GM13976 (cell line): ENCODE measurements around the gene ARAP2.
A peak's percentile ranks its signal among the peaks of the same experiment; 100 is the strongest.

Experiments used
- DNase-seq: peaks from one replicate; pipeline ENCODE4 v3.0.0; 2012; ENCODE audit warnings: low spot score
- in situ Hi-C: fragments of 300-500 bp; cut with MboI; formaldehyde crosslinking; loops from one replicate; pipeline ENCODE4 v1.12.0; 2022; ENCODE audit warnings: low sequenced_read_pairs, mixed read lengths, inconsistent platforms; ENCODE audit not compliant: unreplicated experiment
- TF ChIP-seq, protein P1 (sequence below): IDR thresholded peaks from 2 replicates; pipeline ENCODE4 v1.5.1; 2012; ENCODE audit warnings: borderline replicate concordance, mild to moderate bottlenecking; ENCODE audit not compliant: insufficient read depth; ENCODE audit errors: extremely low read depth, missing control alignments, control extremely low read depth

ARAP2 gene

GRCh38 chr4:36213977-36214376, 30.3 kb downstream of the ARAP2 start:
- TF ChIP-seq, protein P1, sequence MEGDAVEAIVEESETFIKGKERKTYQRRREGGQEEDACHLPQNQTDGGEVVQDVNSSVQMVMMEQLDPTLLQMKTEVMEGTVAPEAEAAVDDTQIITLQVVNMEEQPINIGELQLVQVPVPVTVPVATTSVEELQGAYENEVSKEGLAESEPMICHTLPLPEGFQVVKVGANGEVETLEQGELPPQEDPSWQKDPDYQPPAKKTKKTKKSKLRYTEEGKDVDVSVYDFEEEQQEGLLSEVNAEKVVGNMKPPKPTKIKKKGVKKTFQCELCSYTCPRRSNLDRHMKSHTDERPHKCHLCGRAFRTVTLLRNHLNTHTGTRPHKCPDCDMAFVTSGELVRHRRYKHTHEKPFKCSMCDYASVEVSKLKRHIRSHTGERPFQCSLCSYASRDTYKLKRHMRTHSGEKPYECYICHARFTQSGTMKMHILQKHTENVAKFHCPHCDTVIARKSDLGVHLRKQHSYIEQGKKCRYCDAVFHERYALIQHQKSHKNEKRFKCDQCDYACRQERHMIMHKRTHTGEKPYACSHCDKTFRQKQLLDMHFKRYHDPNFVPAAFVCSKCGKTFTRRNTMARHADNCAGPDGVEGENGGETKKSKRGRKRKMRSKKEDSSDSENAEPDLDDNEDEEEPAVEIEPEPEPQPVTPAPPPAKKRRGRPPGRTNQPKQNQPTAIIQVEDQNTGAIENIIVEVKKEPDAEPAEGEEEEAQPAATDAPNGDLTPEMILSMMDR = no peak
- in situ Hi-C loops = no loop called here
- no peak for DNase-seq

GRCh38 chr4:36211084-36211483, 33.2 kb downstream of the ARAP2 start:
- DNase-seq = no peak

DNA sequence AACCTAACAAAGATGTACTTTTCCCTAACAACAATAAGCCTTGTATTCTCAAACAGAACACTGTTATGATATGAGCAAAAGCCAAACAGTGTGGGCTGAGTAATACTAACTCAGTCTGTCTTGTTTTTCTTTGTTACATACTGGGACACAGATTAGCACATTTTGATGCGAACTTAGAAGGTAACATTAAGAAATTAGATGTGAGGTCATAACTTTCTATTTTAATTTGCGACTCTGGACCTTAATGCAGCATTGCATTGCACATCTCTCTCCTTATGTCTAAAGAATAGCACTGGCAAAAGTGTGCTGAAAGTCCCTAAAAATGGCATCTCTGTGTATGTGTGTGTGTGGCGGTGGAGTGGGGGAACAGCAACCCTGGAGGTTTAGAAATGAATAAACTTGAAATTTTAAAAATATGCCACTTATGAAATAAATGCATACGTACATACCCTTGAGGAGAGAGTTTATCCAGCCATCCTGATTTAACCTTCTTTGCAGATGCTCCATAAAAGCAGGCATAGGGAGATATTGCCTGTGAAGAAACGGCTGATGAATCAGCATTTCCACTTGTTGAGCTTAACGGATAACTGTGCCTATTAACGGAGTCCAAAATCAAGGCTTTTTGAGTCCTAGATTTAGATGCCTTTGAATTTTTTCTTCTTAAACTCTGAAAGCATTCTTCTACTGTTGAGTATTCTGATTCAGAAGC, 34.2 kb downstream of the ARAP2 start:
- in situ Hi-C loops = no loop called here
- TF ChIP-seq, protein P1 = no peak
- DNase-seq = no peak

More at GRCh38 chr4:36211084-36211483, 33.2 kb downstream of the ARAP2 start:
- in situ Hi-C loops = no loop called here
- TF ChIP-seq, protein P1 = no peak

DNA sequence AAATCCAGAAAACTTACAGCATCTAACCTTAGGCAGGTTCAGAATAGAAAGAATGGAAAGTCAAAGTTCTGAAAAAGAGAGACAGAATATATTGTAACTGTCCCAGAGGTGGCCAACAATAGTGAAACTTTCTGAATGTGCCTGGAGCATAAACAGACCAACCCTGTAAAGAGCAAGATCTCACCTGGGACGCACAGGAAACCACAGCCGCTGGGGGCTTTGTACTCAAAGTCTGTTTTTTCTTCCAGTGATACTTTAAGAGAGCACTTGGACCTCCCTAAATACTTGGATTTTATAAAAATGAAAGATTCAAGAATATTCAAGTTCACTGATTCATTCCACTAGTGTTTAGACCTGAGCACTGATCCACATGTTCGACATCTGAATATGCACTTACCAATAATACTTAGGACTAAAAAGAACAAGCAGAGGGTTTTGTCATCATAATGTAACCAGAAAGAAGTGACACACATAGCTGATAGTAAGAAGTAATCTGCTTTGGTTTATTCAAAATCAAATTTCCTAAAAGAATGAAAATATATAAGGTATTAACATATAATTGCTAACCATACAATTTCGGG, 35.3 kb downstream of the ARAP2 start:
- peak; percentile 23 for DNase-seq
- in situ Hi-C loops = no loop called here
- TF ChIP-seq, protein P1 = no peak

DNA sequence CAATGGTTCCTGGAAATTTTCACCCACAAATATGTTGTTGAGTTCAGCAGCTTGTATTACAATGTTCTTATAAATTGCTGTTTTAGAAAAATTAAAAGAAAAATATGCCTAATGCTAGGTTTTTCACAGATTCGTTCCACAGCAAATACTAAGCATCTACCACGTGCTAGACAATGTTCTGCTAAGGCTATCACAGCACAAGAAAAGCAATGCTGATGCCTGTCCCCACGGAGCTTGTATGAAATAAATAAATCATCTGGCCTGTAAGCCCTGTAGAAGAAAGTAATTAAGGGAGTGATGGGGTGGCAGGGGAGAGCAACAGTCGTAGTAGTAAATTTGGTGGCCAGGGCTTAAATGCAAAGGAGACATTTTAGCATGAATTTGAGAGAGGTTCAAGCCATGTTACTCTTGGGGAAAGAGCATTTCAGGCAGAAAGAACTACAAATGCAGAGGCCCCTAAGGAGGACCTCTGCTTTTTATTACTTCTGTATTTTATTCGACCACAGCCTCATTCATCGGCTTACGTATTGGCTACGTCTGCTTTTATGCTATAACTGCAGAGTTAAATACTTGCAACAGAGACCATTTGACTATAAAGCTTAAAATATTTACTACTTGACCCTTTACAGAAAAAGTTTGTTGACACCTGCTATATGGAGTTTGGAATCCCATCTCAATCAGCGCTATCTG, 36.3 kb downstream of the ARAP2 start:
- no peak for DNase-seq
- TF ChIP-seq, protein P1 = no peak
- in situ Hi-C loops = no loop called here

DNA sequence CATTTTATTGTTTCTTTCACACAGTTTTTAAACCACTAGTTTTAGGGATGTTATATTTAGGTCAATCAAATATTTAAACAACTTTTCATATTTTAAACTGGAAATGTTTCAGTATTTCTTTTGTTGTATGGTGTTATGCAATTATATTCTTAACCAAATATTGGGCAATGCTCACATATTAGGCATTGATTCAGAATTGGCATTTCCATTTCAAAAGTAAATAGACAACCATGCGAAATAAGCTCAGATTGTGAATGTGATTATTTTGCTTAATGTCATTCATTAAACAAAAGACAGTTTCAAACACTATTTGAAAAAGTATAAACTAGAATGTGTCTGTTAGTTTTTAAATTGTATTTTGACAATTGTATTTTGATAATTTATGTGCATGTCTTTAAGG, 36.9 kb downstream of the ARAP2 start:
- TF ChIP-seq, protein P1 = no peak
- DNase-seq = no peak
- in situ Hi-C loops = no loop called here
